ENCODE data around the gene EMC9.

Gene EMC9

DNA sequence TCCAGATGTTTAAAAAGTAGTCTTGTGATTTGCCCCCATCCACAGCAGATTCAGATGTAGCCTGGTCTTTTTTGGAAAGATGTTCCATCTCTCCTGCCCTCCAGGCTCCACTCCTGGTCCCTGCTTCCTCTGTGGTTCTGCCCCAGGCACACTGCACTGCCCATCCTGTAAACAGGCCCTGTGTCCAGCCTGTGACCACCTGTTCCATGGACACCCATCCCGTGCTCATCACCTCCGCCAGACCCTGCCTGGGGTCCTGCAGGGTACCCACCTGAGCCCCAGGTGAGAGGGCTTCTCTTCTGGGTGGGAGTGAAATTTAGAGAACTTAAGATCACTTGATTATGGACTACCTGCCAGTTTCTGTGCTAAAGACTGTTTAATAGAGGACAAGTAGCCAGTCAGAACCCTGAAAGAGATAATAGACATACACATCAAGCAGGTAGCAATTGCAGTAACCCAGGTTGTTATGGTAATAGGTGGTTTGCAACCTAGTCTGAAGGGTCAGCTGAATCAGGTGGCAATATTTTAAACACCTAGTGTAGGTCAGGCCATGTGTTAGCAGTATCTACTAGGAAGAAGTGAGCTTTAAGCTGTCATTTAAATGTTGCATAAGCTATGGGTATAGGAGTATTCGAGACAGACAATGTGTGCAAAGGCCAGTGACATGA lies 8.0 kb upstream of the EMC9 start:
- no peak for DNase-seq (ENCODE audit: low read depth in 2 of 2)

DNA sequence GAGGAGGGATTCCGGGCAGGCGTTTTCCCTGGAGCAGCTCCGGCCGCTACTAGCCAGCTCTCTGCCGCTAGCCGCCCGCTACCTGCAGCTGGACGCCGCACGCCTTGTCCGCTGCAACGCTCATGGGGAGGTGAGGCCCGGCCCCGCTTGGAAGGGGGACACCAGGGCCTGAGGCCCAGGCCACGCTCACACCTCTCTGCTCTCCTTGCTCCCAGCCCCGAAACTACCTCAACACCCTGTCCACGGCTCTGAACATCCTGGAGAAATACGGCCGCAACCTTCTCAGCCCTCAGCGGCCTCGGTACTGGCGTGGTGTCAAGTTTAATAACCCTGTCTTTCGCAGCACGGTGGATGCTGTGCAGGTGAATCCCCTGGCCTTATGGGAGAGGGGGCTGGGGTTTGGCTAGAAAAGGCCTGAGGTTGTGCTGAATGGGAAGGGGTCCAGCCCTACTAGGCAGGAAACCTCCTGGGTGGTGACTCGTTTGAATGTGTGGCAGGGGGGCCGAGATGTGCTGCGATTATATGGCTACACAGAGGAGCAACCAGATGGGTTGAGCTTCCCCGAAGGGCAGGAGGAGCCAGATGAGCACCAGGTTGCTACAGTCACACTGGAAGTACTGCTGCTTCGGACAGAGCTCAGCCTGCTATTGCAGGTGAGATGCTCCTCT lies 6.5 kb upstream of the EMC9 start:
- DNase-seq (ENCODE audit: low read depth in 2 of 2) = no peak

DNA sequence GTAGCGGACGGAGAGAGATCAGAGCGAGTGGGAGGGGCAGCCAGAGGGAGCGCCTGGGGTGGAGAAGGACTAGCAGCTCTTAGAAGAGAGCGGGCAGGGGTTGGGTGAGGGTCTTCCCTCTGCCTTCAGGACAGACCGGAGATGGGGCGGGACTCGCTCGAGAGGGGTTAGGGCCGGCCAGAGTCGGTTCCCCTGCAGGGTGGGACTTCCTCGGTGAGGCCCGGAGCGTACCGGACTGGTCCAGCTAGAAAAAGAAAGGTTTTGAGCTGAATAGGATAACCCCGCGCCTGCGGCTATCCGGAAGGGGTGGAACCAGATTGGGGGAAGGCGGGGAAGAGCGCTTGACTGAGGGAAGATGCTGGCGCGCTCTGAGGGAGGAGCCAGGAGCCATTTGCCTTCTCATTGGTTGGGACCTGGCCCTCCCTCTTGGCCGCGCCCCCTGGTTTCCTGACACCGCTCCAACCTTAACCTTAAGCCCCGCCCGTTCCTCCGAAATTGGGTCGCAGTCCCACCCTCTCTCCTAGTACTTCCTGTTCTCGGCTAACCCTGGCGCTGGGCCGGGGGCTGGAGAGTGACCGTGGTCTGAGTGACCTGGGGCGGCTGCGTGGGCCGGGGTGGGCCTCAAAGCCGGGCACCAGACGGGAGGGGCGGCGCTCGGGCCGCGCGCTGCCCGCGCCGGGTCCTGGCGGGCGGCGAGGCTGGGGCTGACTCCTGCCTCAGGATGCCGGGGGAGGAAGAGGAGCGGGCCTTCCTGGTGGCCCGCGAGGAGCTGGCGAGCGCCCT lies 5.8 kb upstream of the EMC9 start, which contains the start of gene RNF31:
Gene RNF31, plus strand, starts transcription at position 521 of the 783 bp plus-strand sequence. Its CDS starts 201 bp downstream, at position 722.
- DNase-seq (ENCODE audit: low read depth in 2 of 2) = peak; percentile 96 to 98

DNA sequence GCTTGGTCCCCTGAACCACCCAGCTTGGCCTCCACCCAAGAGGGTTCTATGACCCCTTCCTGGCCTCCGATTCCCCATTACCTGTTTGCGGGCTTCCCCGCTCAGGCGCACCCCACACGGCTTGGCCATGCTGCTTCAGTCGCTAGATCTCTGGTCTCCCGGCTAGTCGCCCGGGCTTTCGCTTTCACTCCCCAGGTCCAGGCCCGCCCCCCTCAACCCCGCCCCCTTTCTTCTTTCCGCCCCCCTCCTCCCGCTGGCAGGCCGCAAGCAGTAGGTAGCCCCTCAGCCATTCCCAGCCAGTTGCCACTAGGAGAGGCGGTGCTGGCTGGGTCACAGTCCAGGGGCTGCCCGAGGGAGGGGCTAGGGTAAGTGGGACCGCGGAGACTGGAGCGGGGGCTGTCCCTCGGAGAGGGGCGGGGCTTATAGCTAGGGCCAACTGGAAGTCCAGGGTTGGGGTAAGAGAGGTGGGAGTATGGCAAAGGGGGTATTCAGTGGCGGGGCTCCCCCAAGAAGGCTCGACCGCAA lies 5.1 kb upstream of the EMC9 start, which contains the start of gene PSME2:
Gene PSME2, minus strand, starts transcription at position 158 of the 525 bp plus-strand sequence. Its CDS starts 29 bp downstream, at position 129.
- peak; percentile 68 to 76 for DNase-seq (ENCODE audit: low read depth in 2 of 2)

DNA sequence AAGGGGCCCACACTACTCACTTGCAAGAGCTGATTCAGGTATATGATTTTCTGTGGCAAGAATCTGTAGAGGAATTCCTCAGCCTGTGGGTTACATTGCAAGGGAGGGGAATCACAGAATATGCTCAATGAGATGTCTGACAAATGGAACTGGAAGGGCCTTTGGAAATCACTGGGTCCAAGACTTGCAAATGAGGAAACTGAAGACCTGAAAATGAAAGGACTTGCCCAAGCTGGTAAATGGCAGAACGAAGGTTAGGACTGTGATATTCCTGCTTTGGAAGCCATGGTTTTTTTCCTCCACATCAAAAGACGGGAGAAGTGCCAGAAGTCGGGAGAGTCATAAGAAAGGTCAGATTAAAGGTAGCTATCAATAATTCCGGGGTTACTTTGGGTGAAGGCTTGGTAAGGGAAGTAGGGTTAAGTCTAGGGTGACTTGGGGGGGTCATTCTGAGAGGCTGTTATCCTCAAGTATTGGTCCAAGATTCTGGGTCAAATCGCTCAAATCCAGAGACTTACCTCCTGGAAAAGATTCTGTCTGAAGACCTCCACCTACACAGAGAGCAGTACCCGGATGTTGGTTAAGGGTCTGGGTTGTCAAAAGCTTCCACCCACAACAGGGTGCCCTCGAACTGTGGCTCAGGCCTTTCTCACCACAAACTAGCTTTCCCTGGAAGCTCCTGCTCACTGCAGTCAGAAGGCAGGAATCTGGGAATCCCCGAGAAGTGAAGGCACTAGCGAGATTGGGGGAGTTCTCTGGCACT lies 4.5 kb upstream of the EMC9 start:
- DNase-seq (ENCODE audit: low read depth in 2 of 2) = no peak

DNA sequence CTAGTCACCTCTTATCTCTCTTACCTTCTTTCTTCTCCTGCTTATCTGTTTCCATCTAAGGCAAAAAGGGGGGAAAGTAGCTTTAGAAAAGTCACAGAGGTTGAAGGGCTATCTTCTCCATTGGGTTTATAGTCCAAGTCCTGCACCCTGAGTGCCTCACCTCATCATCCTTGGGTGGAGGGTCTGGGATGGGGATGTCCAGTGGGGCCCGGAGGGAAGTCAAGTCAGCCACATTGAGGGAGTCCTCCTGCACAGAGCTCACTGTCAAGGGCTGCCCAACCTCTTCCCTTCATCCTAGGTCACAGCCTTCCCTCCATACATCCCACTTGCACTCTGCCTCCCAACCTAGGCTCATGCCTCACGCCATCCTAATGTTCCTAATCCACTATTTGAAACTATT lies 3.8 kb upstream of the EMC9 start:
- DNase-seq (ENCODE audit: low read depth in 2 of 2) = no peak

DNA sequence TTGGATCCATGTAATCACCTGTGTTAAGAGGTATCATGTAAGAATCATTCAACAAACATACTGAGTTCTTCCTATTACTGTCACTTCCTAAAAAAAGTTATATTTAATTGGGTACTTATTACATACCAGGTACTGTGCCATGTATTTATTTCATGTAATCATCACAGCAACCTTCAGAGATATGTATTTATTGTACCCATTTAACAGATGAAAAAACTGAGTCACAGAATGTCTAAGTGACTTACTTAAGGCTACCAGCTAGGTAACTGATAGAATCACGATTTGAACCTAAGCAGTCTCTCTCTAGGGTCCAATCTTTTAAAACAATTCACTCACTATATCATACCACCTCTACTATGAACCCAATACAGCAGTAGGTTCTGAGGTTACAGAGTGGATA lies 3.1 kb upstream of the EMC9 start:
- no peak for DNase-seq (ENCODE audit: low read depth in 2 of 2)

DNA sequence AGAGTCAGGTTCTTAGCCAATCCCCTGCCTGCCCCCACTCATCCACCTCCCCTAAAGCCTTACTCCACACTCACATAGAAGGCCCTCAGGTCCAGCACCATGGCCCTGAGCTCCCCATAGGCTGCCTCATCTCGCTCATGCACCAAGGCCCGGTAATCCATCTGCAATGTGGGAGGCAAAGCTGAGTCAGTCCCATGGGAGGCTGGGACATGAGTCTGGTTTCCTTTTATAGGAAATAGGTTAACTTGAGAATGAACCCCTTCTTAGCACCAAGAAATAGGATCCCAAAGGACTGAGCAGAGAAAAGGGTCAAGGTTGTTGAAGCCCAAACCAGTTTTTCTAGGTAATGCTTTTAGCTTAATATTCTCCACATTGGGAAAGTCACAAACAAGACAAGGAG lies 2.1 kb upstream of the EMC9 start:
- DNase-seq (ENCODE audit: low read depth in 2 of 2) = no peak

DNA sequence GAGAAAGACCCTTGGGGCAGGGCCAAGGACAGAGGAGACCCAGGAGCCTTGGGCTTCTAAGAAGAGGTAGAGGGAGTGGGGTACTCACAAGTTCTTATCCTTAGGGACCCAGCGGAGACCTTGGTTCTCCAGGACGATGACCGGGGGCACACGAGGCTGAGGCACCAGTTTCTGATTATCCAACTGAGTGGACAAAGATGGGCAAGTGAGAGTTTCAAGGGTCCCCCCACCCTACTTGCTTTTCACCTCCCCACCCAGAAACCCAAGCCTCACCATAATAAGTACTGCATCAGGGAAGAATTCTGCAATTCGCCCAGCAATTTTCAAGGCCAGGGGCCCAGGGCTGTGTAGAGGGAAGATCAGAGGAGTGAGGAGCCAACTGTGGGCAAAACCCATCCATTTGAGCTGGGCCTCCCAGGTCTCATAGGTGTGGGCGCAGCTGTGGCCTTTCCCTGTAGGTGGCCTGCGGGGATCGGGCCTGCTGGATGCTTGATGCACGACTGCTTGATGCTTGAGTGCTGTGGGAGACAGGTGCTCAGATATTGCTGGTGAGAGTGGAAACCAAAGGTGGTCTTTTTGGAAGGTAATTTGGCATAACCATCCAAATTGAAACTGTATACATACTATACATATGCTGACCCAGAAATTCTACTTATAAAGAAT lies 2.0 kb downstream of the EMC9 start:
- no peak for DNase-seq (ENCODE audit: low read depth in 2 of 2)

DNA sequence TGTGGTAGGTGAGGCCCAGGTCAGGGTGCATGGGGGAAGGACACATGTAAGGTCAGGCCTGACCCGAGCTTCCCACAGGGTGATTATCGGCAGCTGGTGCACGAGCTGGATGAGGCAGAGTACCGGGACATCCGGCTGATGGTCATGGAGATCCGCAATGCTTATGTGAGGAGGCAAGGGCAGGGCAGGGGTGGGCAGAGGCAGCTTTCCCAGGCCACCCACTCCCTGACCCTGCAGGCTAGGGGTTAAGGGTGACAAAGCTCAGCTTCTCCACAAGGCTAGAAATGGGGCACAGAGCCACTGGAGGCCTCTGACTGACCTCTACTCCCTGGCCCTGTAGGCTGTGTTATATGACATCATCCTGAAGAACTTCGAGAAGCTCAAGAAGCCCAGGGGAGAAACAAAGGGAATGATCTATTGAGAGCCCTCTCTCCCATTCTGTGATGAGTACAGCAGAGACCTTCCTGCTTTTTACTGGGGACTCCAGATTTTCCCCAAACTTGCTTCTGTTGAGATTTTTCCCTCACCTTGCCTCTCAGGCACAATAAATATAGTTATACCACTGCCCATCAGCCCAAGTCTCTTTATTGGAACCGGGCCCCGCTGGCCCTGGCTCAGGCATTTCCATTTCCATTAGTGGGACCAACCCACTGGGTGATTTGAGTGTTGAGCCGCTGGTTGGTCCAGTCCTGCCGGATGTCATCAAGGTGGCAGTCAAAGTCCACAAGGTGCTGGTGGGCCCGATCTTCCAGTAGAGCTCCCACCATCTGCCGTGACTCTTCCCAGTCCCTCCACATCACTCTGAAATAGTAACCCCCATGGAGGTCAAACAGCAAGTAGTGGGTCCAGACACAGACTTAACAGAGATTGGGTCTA lies 2.8 kb downstream of the EMC9 start:
- no peak for DNase-seq (ENCODE audit: low read depth in 2 of 2)

DNA sequence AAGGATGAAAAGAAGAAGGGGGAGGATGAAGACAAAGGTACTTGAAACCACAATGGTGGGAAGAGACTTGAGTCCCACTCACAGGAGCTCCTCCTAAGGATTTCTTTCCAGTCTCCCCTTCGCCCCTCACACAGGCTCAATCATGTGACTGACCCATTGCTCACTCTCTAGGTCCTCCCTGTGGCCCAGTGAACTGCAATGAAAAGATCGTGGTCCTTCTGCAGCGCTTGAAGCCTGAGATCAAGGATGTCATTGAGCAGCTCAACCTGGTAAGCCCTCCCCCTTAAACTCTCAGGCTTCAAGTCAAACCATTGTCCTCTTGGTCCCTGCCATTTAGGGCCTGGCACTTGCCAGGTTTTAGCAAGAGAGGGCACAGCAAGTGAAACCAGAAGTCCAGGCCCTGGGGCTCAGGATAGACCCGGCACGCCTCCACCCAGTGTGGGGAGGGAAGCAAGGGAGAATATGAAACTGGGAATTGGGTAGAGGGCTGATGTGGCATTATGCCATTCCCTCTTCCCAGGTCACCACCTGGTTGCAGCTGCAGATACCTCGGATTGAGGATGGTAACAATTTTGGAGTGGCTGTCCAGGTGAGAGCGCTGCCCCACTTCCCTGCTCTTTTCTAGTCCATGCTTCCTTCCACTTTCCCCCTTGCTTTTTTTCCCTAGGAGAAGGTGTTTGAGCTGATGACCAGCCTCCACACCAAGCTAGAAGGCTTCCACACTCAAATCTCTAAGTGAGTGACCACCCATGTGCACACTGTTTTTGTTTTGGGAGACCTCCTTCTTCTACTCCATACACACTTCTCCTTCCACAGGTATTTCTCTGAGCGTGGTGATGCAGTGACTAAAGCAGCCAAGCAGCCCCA lies 3.6 kb downstream of the EMC9 start:
- DNase-seq (ENCODE audit: low read depth in 2 of 2) = no peak

DNA sequence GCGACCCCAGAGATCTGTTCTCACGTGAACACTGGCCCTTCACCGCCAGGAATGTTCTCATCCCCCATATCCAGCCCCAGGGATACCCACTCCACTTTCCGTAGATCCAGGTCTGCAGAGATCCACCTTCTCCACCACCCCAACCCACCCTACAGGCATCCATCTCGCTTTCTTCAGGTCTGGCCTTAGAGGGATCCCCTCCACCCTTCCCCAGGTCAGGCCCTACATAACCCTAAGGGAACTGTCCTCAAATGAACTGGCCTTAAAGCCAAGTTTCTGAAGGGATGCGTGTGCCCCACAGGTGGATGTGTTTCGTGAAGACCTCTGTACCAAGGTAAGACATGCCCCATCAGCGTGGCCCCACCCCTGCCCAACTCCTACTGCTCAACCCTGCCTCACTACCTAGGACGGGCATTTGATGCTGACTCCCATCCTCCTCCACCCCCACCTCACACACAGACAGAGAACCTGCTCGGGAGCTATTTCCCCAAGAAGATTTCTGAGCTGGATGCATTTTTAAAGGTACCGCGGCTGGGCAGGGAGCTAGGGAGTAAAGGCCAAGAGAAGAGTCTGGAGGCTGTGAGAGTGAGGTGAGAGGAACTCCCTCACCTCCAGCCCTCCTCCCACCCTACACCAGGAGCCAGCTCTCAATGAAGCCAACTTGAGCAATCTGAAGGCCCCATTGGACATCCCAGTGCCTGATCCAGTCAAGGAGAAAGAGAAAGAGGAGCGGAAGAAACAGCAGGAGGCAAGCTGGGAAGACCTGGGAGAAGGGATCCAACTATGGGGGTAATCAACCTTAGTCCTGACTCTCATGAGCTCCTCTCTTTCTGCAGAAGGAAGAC lies 4.5 kb downstream of the EMC9 start:
- no peak for DNase-seq (ENCODE audit: low read depth in 2 of 2)

DNA sequence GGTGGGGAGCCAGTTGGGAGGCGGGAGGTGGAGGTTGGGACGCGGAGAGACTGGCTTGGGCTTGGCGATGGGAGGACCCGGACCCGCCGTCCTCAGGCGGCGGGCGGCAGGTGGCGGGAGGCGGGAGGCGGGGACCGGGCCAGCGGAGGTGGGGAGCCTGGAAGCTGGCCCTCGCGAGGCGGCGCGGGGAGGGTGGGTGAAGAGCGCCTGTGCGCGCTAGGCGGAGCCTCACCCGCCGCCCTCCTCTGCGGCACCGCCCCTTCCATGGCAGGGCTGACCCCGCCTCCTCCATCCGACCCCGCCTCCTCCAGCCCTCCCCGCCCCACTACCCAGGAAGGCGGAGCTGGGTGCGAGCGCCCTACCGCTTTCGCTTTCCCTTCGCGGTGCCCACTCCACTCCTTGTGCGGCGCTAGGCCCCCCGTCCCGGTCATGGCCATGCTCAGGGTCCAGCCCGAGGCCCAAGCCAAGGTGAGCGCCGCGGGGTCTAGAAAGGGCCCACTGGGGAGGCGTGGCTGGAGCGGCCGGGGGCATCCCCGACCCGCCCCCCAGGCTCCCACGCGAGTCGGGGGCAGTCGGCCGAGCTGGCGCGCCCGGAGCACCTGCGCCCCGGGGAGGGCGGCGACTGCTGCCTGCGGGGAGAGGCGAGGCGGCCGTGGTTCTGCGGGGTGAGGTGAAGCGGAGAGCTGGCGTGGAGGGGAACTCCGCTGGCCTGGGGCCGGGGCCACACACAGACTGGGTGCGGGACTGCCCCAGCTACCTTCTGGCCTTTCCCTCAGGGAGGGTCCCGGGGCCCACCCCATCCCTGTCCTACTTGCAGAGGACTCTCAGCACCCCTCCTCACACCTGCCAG lies 5.3 kb downstream of the EMC9 start, which contains the start of gene PSME1:
Gene PSME1, plus strand, starts transcription at position 361 of the 850 bp plus-strand sequence. Its CDS starts 69 bp downstream, at position 430.
- peak; percentile 86 to 89 for DNase-seq (ENCODE audit: low read depth in 2 of 2)

DNA sequence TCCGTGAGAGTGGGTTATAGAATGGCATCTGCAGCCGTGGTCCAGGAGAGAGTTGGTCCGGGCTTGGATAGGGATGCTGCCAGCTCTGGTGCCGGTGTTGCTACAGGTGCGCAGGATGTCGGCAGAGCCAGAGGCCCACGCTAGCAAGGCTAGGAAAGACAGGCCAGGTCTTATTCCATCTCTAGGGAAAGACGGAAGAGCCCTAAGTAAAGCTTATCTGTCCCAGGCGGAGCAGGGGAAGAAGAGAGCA lies 5.9 kb downstream of the EMC9 start:
- no peak for DNase-seq (ENCODE audit: low read depth in 2 of 2)

DNA sequence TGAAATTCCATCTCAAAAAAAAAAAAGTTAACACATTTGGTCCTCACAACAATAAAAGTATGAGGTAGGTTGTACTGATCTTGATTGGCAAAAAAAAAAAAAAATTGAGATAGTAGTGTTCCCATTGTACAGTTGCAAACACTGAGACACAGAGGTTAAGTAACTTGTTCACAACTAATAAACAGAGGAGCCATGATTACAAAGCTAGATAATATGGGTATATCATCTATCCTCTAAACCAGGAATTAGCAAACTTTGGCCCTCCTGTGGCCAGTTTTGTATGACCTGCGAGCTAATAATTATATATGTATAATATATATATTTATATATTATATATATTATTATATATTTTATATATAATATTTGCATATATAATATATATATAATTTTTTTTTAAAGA lies 7.7 kb downstream of the EMC9 start:
- no peak for DNase-seq (ENCODE audit: low read depth in 2 of 2)

DNA sequence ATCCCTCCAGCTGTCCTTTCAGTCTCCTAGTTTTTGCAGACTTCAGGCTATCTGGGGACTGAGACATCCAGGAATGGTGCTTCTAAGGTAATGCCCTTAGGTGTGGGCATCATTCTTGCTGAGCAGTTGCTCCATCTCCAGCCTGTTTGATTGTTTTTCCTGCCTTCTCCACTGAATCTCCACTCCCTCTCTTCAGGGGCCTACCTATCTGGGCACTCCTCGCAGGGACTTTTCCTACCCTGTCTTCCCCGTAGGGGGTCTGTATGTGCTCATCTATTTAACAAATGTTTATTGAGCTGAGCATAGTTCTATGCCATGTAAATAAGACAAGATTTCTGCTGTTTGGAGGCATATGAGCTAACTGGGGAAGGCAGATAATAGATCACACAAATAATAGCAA lies 8.4 kb downstream of the EMC9 start:
- no peak for DNase-seq (ENCODE audit: low read depth in 2 of 2)

DNA sequence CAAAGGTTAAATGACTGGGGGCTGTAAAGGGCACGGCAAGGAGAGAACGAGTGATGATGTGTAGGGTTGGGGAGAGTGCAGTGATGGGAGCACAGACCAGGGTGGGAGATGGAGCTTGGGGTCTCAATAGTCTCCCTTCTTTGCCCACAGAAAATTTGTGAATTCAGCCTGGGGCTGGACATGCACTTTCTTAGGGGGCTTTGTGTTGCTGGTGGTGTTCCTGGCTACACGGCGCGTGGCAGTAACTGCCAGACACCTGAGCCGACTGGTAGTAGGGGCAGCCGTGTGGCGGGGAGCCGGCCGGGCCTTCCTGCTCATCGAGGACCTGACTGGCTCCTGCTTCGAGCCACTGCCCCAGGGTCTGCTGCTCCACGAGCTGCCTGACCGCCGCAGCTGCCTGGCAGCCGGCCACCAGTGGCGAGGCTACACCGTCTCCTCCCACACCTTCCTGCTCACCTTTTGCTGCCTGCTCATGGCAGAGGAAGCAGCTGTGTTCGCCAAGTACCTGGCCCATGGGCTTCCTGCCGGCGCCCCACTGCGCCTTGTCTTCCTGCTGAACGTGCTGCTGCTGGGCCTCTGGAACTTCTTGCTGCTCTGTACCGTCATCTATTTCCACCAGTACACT lies 9.2 kb downstream of the EMC9 start:
- DNase-seq (ENCODE audit: low read depth in 2 of 2) = no peak

All from stimulated activated CD8-positive, alpha-beta memory T cell treated with anti-CD3 and anti-CD28 coated beads, Interleukin-7, amount 100 ng/mL, for 4 hours (primary cell).